HG03469 (cell line): ENCODE data around the gene CFAP77.
A peak's percentile ranks its signal among the peaks of the same experiment; 100 is the strongest.
"Not testable (repeated sequence)": the region's sequence is repeated elsewhere in the genome, so short reads cannot be mapped to it uniquely, and the experiment has no call there.

Source experiments
- ATAC-seq: cut with Tn5 transposase; IDR thresholded peaks from one replicate; pipeline ENCODE4 v1.9.1; 2021; ENCODE audit warnings: mild to moderate bottlenecking, moderate library complexity, moderate number of reproducible peaks; ENCODE audit not compliant: unreplicated experiment

The CFAP77 gene

GRCh38 chr9:132409828-132410528 lies at the start of gene CFAP77:
TSS of gene CFAP77 (plus strand) at chr9:132410211. CDS start at chr9:132410272, 61 bp downstream.
- no peak for ATAC-seq

DNA sequence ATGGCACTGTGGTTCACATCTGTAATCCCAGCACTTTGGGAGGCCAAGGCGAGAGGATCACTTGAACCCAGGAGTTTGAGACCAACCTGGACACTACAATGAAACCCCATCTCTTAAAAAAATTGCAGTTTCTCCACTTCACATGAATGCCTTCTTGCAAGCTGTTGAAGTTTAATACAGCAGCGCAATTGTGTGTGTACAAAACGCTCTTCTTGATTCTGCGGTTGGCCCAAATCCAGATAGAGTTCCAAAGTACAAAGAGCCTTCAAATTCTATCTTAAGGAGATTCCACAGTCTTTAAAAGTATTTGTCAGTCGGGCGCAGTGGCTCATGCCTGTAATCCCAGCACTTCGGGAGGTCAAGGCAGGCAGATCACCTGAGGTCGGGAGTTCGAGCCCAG lies 45.9 kb upstream of the CFAP77 start:
- ATAC-seq = no peak

GRCh38 chr9:132365986-132366385 lies 44.0 kb upstream of the CFAP77 start:
- ATAC-seq = no peak

- ATAC-seq = no peak
Observed at GRCh38 chr9:132366481-132366880, 43.5 kb upstream of the CFAP77 start.

- ATAC-seq = no peak
Observed at GRCh38 chr9:132367613-132368313, 42.2 kb upstream of the CFAP77 start.

- no peak for ATAC-seq
Observed at GRCh38 chr9:132369421-132369820, 40.6 kb upstream of the CFAP77 start.

- ATAC-seq = no peak
Observed at GRCh38 chr9:132370592-132370991, 39.4 kb upstream of the CFAP77 start.

DNA sequence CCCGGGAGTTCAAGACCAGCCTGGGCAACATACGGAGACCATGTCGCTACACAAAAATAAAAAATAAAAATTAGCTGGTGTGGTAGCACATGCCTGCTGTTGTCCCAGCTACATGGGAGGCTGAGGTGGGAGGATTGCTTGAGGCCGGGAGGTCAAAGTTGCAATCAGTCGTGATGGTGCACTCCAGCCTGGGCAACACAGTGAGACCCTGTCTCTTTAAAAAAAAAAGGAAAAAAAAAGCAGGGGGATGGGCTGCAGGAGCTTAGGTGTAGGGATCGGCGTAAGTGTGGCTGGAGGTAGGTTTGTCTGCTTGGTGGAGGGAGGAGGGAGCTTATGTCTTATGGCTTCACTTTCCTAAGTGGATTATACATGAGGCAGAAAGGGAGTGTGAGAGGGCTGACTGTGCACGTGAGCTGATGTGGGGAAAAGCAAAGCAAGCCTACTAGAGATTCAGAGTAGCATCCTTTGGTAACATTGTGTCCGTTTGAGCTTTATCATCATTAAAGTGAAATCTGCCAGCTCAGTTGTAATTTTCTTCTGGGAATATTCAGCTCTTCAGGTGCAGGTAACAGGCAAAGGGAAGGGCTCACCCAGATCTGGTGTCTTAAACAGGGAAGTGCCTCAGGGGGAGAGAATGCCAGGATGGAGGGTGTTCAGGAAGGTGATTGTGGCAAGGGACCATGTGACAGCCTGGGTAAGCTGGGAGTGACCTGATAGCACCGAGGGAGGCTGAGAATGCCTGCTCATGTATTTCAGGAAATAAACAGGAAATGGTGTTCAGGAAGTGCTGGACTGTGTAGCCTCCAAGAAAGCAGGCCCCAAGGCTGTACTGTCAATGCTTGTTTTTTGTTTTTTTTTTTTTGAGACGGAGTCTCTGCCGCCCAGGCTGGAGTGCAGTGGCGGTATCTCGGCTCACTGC lies 37.6 kb upstream of the CFAP77 start:
- ATAC-seq = no peak

DNA sequence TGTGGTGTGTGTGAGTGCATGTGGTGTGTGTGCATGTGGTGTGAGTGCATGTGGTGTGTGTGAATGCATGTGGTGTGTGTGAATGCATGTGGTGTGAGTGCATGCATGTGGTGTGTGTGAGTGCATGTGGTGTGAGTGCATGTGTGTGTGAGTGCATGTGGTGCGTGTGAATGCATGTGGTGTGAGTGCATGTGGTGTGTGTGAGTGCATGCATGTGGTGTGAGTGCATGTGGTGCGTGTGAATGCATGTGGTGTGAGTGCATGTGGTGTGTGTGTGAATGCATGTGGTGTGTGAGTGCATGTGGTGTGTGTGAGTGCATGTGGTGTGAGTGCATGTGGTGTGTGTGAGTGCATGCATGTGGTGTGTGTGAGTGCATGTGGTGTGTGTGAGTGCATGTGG lies 32.2 kb upstream of the CFAP77 start:
- not testable (repeated sequence) for ATAC-seq

DNA sequence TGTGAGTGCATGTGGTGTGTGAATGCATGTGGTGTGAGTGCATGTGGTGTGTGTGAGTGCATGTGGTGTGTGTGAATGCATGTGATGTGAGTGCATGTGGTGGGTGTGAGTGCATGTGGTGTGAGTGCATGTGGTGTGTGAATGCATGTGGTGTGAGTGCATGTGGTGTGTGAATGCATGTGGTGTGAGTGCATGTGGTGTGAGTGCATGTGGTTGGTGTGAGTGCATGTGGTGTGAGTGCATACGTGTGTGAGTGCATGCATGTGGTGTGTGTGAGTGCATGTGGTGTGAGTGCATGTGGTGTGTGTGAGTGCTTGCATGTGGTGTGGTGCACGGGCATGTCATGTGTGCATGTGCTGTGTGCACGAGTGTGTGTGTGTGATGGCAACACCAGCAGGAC lies 31.6 kb upstream of the CFAP77 start:
- ATAC-seq = not testable (repeated sequence)

DNA sequence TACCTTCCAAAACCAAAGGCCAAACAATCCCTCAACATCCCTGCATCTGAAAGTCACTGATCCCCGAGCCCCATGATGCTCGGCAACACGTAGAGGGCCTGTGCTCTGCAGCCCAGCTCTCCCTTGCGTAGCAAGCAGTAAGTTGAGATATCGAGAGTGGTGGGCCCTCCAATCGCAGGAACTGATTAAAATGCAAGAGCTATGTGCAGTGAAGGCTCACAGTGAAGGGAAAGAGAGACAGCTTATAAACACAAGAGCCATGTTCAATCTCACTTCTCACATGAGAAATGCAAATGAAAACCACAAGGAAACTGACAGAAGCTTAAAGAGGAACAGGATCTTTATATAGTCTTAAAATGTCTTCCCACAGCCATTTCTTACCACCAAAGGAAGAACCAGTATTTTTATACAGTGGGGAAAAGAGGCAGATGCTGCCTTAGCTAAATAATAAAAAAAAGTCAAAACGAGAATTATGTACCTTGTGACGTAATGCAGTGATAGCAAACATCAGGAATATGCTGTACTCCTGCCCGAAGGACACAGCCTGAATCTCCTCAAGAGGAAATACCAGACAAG lies 28.0 kb upstream of the CFAP77 start:
- ATAC-seq = peak; percentile 73

DNA sequence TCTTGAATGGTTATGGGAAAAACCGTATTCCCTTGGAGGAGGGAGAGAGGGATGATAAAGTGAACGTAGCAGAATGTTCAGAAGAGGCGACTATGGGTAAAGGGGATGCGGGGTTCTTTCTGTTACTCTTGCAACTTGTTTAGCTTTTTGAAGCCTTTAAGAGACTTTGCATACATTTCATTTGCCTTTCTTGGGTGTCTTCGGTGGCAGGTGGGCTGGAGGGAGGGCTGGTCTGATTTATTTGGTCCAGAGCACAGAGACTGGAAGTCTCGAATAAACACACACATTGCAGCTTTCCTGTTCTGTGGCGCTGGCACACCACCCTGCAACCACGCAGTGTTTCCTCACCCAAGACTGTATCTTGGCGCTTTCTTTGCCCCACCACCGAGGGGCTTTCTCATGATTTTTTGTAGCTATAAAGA lies 26.5 kb upstream of the CFAP77 start:
- no peak for ATAC-seq

DNA sequence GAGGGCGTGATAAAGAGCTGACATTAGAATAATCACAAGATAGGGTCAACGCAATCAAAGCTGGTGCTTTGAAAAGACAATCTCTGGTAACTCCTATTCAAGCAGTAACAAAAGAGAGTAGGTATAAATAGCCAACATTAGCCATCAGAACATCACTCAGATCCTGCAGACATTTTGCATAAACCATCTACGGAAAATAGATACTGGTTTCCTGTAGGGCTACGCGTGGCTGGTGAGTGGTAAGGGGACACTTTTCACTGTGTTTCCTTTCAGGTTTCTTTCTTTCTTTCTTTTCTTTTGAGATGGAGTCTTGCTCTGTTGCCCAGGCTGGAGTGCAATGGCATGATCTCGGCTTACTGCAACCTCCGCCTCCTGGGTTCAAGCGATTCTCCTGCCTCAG lies 25.6 kb upstream of the CFAP77 start:
- ATAC-seq = no peak

- ATAC-seq = no peak
Observed at GRCh38 chr9:132387133-132387532, 22.9 kb upstream of the CFAP77 start.

DNA sequence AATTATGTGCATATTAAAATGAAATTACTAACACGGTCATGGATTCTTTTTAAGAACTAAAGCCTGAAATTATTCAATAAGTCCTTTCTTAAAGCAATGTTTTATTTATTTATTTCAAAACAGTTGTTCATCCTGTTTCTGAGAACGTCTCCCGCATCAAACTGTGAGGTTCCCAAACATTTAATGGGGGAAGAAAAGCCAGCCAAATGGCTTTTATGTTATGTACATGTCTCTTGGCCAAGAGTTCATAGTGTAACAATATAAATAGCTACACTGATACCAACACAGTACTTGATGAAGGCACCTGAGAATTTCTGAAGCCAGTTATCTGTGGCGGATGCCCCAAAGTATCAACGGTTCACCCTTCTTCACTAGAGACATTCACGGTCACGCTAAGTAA lies 19.0 kb upstream of the CFAP77 start:
- ATAC-seq = no peak

GRCh38 chr9:132391449-132391848 lies 18.6 kb upstream of the CFAP77 start:
- no peak for ATAC-seq

DNA sequence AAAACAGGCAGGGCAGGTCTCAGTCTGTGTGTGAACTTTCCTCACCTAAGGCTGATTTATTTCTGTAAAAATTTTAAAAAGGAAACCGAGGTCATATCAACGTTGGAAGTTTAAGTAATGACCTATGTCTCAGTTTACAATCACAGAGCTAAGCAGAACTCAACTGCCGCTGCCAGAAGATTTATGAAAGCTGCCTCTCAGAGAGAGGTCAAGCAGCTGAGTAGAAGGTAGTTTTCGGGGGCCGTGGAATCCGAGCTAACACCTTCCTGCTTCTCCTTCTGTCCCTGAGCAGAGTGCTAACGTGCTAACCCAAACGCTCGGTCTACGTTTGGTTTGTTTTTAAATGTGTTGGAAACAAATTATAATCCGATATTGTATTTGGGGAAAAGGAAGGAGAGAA lies 14.5 kb upstream of the CFAP77 start:
- ATAC-seq = no peak

DNA sequence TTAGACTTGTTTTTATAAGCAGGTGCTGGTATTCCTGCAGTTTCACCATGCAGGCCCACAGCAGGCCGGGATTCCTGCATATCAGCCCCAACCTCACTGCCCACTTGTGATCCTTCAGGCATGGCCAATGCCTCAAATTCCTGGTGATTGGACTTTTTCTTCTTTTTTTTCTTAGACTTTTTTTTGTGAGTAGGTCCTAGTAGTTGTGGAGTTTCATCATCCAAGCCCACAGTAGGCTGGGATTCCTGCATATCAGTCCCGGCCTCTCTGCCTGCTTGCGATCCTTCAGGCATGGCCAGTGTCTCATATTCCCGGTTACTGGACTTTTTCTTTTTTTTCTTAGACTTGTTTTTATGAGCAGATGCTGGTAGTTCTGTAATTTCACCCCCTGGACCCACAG lies 8.2 kb upstream of the CFAP77 start:
- no peak for ATAC-seq

GRCh38 chr9:132404228-132404881 lies 5.7 kb upstream of the CFAP77 start:
- no peak for ATAC-seq

DNA sequence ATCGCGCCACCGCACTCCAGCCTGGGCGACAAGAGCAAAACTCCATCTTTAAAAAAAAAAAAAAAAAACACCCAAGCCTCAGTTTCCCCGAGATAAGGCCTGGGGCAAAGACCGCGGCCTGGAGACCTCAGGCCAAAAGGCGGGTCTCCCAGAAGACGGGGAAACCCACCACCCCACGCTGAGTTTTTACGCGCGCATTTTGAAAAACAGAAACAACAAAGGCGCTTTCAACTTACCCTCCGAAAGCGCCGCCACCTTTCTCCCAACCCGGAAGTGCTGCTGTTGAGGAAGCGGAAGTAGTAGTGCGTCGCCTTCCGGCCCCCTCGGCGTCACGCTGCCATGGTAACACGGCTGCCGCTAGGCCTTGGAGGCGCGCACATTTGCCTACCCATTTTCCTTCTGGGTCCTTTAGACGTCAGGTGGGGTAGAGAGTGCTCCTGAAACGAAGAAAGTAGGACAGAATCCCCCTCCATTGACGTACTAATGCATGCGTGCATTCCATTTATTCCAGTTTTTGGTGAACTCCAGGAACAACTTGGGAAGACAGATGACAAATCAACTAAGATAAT lies 3.4 kb upstream of the CFAP77 start, which contains the start of gene TTF1:
Gene TTF1, minus strand, starts transcription at position 287 of the 569 bp plus-strand sequence. CDS start 4,019 bp downstream, outside the sequence.
- ATAC-seq = peak; percentile 47
